Stimulated activated CD4-positive, alpha-beta T cell treated with anti-CD3 and anti-CD28 coated beads, Interleukin-2, amount 100 ng/mL, for 4 hours (primary cell): ENCODE measurements around the gene P2RX3.
A peak's percentile ranks its signal among the peaks of the same experiment; 100 is the strongest.

Experiments used
- DNase-seq: peaks from one replicate; pipeline ENCODE4 v3.0.0-alpha.2; 2020; ENCODE audit warnings: low read depth

Gene P2RX3

GRCh38 chr11:57310091-57310490 lies 28.1 kb upstream of the P2RX3 start:
- no peak for DNase-seq

GRCh38 chr11:57310630-57311086 lies 27.5 kb upstream of the P2RX3 start:
- DNase-seq: no peak

GRCh38 chr11:57311109-57311936 lies 26.8 kb upstream of the P2RX3 start:
- peak; percentile 45 for DNase-seq

- DNase-seq: no peak
These were observed 25.6 kb upstream of the P2RX3 start for GRCh38 chr11:57312511-57313021.

GRCh38 chr11:57313071-57313787 lies 24.9 kb upstream of the P2RX3 start:
- no peak for DNase-seq

GRCh38 chr11:57313788-57314135 lies 24.4 kb upstream of the P2RX3 start:
- DNase-seq: no peak

GRCh38 chr11:57314221-57314973 lies 23.8 kb upstream of the P2RX3 start:
- no peak for DNase-seq

- no peak for DNase-seq
These were observed 22.7 kb upstream of the P2RX3 start for GRCh38 chr11:57315491-57315890.

- DNase-seq: no peak
These were observed 22.1 kb upstream of the P2RX3 start for GRCh38 chr11:57316017-57316416.

- no peak for DNase-seq
These were observed 20.0 kb upstream of the P2RX3 start for GRCh38 chr11:57318178-57318577.

- no peak for DNase-seq
These were observed 18.0 kb upstream of the P2RX3 start for GRCh38 chr11:57320067-57320718.

- no peak for DNase-seq
These were observed 17.3 kb upstream of the P2RX3 start for GRCh38 chr11:57320719-57321387.

GRCh38 chr11:57321388-57322255 lies 16.5 kb upstream of the P2RX3 start:
- DNase-seq: no peak

- no peak for DNase-seq
These were observed 15.6 kb upstream of the P2RX3 start for GRCh38 chr11:57322256-57323166.

- DNase-seq: no peak
These were observed 14.8 kb upstream of the P2RX3 start for GRCh38 chr11:57323167-57323854.

GRCh38 chr11:57323855-57324153 lies 14.3 kb upstream of the P2RX3 start:
- DNase-seq: no peak

- DNase-seq: peak; percentile 24
These were observed 13.8 kb upstream of the P2RX3 start for GRCh38 chr11:57324154-57324885.
